ENCODE measurements around the gene NPHS1.
"Not testable (repeated sequence)": the region's sequence is repeated elsewhere in the genome, so short reads cannot be mapped to it uniquely, and the experiment has no call there.

NPHS1 gene

DNA sequence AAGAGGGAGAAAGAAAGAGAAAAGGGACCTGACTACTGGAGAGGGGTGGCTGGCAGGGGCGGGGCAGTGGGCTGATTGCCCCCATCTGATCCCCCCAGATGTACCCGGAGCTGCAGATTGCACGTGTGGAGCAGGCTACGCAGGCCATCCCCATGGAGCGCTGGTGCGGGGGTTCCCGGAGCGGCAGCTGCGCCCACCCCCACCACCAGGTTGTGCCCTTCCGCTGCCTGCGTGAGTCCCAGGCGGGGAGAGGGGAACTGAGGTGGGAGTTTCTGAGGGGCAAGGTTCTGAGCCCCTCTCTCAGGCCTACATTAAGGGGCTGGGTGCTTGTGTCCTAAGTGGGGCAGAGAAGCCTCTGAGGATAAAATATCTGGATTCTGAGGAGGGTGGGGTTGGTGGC is 18.5 kb upstream of the NPHS1 start:
- Histone ChIP-seq H3K27me3 (ENCODE audit: control insufficient read depth, insufficient read depth, low read length) (peaks cover 32% of the 10 kb centered on the region), H3K4me3 (ENCODE audit: low read length) (no peak overlapping the region), H3K4me1 (ENCODE audit: control insufficient read depth, insufficient read depth, low read length) (peaks cover 16% of the 10 kb centered on the region), H3K36me3 (ENCODE audit: control insufficient read depth, insufficient read depth, low read length) (no peaks in the 10 kb centered on the region), H3K9me3 (ENCODE audit: control insufficient read depth, low read length) (no peaks in the 10 kb centered on the region), H3K9ac (ENCODE audit: low read length) (no peak overlapping the region)

DNA sequence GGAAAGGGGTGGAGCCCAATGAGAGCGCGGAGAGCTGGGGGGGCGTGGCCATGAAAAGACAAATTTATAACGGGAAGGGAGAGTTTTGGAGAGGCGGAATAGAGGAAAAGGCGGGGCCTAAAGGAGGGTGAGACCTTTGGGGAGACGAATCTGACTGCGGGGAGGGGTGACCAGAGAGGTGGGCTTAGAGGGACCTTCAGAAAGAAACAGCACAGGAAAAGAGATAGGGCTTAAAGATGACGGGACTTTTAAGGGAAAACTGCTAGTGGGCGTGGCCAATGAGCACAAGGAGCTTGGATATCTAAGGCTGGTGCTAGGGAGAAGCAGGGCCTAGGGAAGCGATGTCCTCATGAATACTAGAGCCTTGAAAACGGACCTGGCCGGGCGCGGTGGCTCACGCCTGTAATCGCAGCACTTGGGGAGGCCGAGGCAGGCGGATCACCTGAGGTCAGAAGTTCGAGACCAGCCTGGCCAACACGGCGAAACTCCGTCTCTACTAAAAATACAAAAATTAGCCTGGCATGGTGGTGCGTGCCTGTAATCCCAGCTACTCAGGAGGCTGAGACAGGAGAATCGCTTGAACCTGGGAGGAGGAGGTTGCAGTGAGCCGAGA is 17.9 kb upstream of the NPHS1 start:
- not testable (repeated sequence) for H3K9me3 ChIP-seq (ENCODE audit: control insufficient read depth, low read length); H3K4me3 ChIP-seq (ENCODE audit: low read length); H3K36me3 ChIP-seq (ENCODE audit: control insufficient read depth, insufficient read depth, low read length); H3K9ac ChIP-seq (ENCODE audit: low read length)
- peaks cover 16% of the 10 kb centered on the region for H3K4me1 ChIP-seq (ENCODE audit: control insufficient read depth, insufficient read depth, low read length)
- H3K27me3 ChIP-seq (ENCODE audit: control insufficient read depth, insufficient read depth, low read length): peaks cover 32% of the 10 kb centered on the region

GRCh38 chr19:35869327-35870123 is 17.2 kb upstream of the NPHS1 start:
- H3K9ac ChIP-seq (ENCODE audit: low read length): no peak overlapping the region
- H3K36me3 ChIP-seq (ENCODE audit: control insufficient read depth, insufficient read depth, low read length): no peaks in the 10 kb centered on the region
- no peaks in the 10 kb centered on the region for H3K9me3 ChIP-seq (ENCODE audit: control insufficient read depth, low read length)
- H3K27me3 ChIP-seq (ENCODE audit: control insufficient read depth, insufficient read depth, low read length): peaks cover 32% of the 10 kb centered on the region
- no peak overlapping the region for H3K4me3 ChIP-seq (ENCODE audit: low read length)
- H3K4me1 ChIP-seq (ENCODE audit: control insufficient read depth, insufficient read depth, low read length): peaks cover 16% of the 10 kb centered on the region

DNA sequence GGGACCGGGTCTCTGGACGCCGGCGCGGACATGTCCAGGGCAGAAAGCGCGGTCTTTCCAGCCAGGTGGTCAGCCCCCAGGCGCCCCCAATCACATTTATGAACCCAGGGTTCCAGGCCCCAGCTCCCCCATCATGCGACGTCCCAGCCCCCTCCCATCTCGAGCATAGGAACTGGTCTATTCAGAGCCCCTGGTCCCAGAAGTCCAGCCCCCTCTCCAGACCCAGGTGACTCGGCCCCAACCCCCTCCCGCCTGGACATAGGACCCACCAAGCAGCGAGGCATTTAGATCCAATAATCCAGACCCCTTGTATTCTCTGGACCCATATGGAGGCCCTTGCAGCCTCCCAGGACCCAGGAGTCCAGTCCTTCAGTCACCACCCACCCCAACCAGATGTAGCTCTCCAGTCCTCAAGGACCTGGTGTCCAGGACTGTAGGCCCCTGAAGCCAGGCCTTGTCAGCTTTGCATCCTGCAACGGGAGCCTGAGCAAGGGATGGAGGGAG is 16.6 kb upstream of the NPHS1 start:
- Histone ChIP-seq H3K4me1 (ENCODE audit: control insufficient read depth, insufficient read depth, low read length) (peaks cover 16% of the 10 kb centered on the region), H3K27me3 (ENCODE audit: control insufficient read depth, insufficient read depth, low read length) (peaks cover 32% of the 10 kb centered on the region), H3K4me3 (ENCODE audit: low read length) (no peak overlapping the region), H3K9me3 (ENCODE audit: control insufficient read depth, low read length) (no peaks in the 10 kb centered on the region), H3K9ac (ENCODE audit: low read length) (no peak overlapping the region), H3K36me3 (ENCODE audit: control insufficient read depth, insufficient read depth, low read length) (no peaks in the 10 kb centered on the region)

DNA sequence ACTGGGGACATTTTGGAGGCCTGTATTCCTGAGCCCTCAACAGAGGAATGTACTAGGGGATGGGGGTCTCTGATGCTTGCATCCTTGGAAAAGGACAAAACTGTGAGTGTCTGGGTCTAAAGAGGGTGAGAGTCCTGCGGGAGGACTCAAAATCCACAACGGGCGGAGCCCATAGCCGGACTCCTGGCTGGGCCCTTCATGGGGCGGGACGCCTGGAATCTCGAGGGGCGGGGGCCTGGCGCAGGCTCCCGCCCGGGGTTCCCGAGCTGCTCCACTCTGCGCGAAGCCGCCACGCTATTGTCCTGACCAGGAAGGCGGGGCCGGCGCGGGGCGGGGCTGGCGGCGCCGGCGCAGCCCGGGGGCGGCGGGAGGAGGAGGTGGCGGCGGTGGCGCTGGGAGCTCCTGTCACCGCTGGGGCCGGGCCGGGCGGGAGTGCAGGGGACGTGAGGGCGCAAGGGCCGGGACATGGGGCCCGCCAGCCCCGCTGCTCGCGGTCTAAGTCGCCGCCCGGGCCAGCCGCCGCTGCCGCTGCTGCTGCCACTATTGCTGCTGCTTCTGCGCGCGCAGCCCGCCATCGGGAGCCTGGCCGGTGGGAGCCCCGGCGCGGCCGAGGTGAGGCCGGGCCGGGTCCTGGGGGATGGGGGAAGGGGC is 16.0 kb upstream of the NPHS1 start, which contains the start of gene APLP1:
Gene APLP1 (plus strand): TSS at position 403 of the 651 bp plus-strand sequence. CDS start 63 bp downstream, at position 466.
- peaks cover 32% of the 10 kb centered on the region for H3K27me3 ChIP-seq (ENCODE audit: control insufficient read depth, insufficient read depth, low read length)
- no peak within 1 kb of the TSS for H3K4me3 ChIP-seq (ENCODE audit: low read length)
- no peak within 1 kb of the TSS for H3K9ac ChIP-seq (ENCODE audit: low read length)
- peaks cover 16% of the 10 kb centered on the region for H3K4me1 ChIP-seq (ENCODE audit: control insufficient read depth, insufficient read depth, low read length)
- no peaks in the 10 kb centered on the region for H3K36me3 ChIP-seq (ENCODE audit: control insufficient read depth, insufficient read depth, low read length)
- H3K9me3 ChIP-seq (ENCODE audit: control insufficient read depth, low read length): no peaks in the 10 kb centered on the region

GRCh38 chr19:35863018-35863417 is 10.7 kb upstream of the NPHS1 start:
- Histone ChIP-seq H3K9ac (ENCODE audit: low read length) (no peak overlapping the region), H3K4me3 (ENCODE audit: low read length) (no peak overlapping the region), H3K9me3 (ENCODE audit: control insufficient read depth, low read length) (no peaks in the 10 kb centered on the region), H3K27me3 (ENCODE audit: control insufficient read depth, insufficient read depth, low read length) (peaks cover 32% of the 10 kb centered on the region), H3K36me3 (ENCODE audit: control insufficient read depth, insufficient read depth, low read length) (no peaks in the 10 kb centered on the region), H3K4me1 (ENCODE audit: control insufficient read depth, insufficient read depth, low read length) (peaks cover 14% of the 10 kb centered on the region)

DNA sequence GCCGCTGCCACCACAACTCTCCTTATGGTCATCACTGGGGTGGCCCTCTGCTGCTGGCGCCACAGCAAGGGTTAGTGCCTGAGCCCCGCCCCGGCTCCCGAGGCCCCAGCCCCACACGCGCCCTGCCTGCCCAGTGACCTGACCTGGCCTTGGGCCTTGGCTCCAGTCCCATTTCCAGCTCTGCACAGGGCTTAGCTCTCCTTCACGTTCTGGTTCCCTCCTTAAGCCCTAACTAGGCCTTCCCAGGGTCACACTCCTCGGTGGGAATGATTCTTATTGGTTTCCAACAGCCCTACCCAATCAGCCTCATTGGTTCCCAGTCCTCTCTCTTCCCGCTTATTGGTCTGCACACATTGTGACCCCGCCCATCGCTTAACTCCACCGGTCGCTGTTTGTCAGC is 10.2 kb upstream of the NPHS1 start:
- peaks cover 14% of the 10 kb centered on the region for H3K4me1 ChIP-seq (ENCODE audit: control insufficient read depth, insufficient read depth, low read length)
- H3K4me3 ChIP-seq (ENCODE audit: low read length): no peak overlapping the region
- H3K36me3 ChIP-seq (ENCODE audit: control insufficient read depth, insufficient read depth, low read length): no peaks in the 10 kb centered on the region
- no peak overlapping the region for H3K9ac ChIP-seq (ENCODE audit: low read length)
- no peaks in the 10 kb centered on the region for H3K9me3 ChIP-seq (ENCODE audit: control insufficient read depth, low read length)
- peaks cover 36% of the 10 kb centered on the region for H3K27me3 ChIP-seq (ENCODE audit: control insufficient read depth, insufficient read depth, low read length)

DNA sequence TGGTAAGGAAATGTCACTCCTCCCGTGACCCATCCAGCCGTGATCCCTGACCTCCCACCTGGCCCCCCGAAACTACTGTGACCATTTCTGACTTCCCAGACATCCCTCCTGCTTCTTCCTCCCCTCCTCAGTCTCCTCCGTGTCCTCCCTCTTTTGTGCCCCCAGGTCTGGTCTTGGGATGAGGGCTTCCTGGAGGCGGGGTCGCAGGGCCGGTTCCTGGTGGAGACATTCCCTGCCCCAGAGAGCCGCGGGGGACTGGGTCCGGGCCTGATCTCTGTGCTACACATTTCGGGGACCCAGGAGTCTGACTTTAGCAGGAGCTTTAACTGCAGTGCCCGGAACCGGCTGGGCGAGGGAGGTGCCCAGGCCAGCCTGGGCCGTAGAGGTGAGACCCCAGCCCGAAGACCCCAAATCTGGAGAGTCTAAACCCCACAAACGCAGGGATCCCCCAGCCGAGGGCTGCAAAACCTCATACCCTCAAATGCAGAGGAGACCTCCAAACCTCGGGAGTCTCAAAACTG is 9.4 kb upstream of the NPHS1 start:
- peaks cover 43% of the 10 kb centered on the region for H3K27me3 ChIP-seq (ENCODE audit: control insufficient read depth, insufficient read depth, low read length)
- no peak overlapping the region for H3K4me3 ChIP-seq (ENCODE audit: low read length)
- no peaks in the 10 kb centered on the region for H3K9me3 ChIP-seq (ENCODE audit: control insufficient read depth, low read length)
- H3K36me3 ChIP-seq (ENCODE audit: control insufficient read depth, insufficient read depth, low read length): no peaks in the 10 kb centered on the region
- no peak overlapping the region for H3K9ac ChIP-seq (ENCODE audit: low read length)
- H3K4me1 ChIP-seq (ENCODE audit: control insufficient read depth, insufficient read depth, low read length): peaks cover 17% of the 10 kb centered on the region

DNA sequence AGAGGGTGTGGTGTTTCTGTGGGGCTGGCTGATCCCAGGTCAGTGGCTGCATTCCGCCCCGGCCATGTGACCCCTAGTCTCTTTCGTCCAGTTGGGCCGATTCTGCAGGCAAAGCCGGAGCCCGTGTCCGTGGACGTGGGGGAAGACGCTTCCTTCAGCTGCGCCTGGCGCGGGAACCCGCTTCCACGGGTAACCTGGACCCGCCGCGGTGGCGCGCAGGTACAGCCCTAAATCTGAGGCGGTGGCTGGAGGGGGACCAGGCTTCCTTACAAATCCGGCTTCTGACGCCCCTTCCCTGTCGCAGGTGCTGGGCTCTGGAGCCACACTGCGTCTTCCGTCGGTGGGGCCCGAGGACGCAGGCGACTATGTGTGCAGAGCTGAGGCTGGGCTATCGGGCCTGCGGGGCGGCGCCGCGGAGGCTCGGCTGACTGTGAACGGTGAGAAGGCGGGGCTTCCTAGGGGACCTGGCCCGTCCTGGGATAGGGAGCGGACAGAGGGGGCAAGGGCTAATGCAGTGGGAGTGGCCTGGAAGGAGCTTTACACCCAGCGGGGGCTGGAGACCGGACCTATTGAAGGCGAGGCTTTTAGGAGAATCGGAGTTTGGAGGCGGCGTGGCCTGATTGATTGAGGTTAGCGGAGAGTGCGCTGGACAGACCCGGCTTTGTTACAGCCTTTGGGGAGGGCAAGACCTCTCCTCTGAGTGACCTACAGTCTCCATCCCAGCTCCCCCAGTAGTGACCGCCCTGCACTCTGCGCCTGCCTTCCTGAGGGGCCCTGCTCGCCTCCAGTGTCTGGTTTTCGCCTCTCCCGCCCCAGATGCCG is 8.7 kb upstream of the NPHS1 start:
- H3K36me3 ChIP-seq (ENCODE audit: control insufficient read depth, insufficient read depth, low read length): no peaks in the 10 kb centered on the region
- no peaks in the 10 kb centered on the region for H3K9me3 ChIP-seq (ENCODE audit: control insufficient read depth, low read length)
- no peak overlapping the region for H3K9ac ChIP-seq (ENCODE audit: low read length)
- no peak overlapping the region for H3K4me3 ChIP-seq (ENCODE audit: low read length)
- peaks cover 22% of the 10 kb centered on the region for H3K4me1 ChIP-seq (ENCODE audit: control insufficient read depth, insufficient read depth, low read length)
- peaks cover 49% of the 10 kb centered on the region for H3K27me3 ChIP-seq (ENCODE audit: control insufficient read depth, insufficient read depth, low read length)

DNA sequence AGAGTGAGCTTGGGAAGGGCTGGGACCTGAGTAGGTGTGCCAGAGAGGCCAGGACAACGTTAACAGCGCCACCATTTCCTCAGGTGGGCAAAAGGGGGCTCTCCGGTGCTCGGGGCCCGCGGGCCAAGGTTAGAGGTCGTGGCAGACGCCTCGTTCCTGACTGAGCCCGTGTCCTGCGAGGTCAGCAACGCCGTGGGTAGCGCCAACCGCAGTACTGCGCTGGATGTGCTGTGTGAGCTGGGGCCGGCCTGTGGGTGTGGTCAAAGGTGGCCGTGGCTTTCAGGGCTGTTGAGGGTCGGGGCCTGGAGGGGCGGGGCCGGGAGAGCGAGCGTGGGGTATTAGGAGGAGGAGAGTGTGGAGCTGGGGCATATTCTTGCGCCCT is 8.1 kb upstream of the NPHS1 start:
- peaks cover 55% of the 10 kb centered on the region for H3K27me3 ChIP-seq (ENCODE audit: control insufficient read depth, insufficient read depth, low read length)

GRCh38 chr19:35859414-35859813 is 7.1 kb upstream of the NPHS1 start:
- Histone ChIP-seq H3K4me3 (ENCODE audit: low read length) (no peak overlapping the region), H3K9ac (ENCODE audit: low read length) (no peak overlapping the region), H3K9me3 (ENCODE audit: control insufficient read depth, low read length) (no peaks in the 10 kb centered on the region), H3K36me3 (ENCODE audit: control insufficient read depth, insufficient read depth, low read length) (no peaks in the 10 kb centered on the region), H3K4me1 (ENCODE audit: control insufficient read depth, insufficient read depth, low read length) (peaks cover 22% of the 10 kb centered on the region), H3K27me3 (ENCODE audit: control insufficient read depth, insufficient read depth, low read length) (peaks cover 64% of the 10 kb centered on the region)

More for the DNA sequence above, 8.1 kb upstream of the NPHS1 start:
- no peak overlapping the region for H3K4me3 ChIP-seq (ENCODE audit: low read length)
- no peak overlapping the region for H3K9ac ChIP-seq (ENCODE audit: low read length)
- no peaks in the 10 kb centered on the region for H3K9me3 ChIP-seq (ENCODE audit: control insufficient read depth, low read length)
- H3K36me3 ChIP-seq (ENCODE audit: control insufficient read depth, insufficient read depth, low read length): no peaks in the 10 kb centered on the region
- peaks cover 22% of the 10 kb centered on the region for H3K4me1 ChIP-seq (ENCODE audit: control insufficient read depth, insufficient read depth, low read length)

Measured in mucosa of stomach (tissue), 1 donor.